Measurements from ENCODE around the gene AHCYL2.

DNA sequence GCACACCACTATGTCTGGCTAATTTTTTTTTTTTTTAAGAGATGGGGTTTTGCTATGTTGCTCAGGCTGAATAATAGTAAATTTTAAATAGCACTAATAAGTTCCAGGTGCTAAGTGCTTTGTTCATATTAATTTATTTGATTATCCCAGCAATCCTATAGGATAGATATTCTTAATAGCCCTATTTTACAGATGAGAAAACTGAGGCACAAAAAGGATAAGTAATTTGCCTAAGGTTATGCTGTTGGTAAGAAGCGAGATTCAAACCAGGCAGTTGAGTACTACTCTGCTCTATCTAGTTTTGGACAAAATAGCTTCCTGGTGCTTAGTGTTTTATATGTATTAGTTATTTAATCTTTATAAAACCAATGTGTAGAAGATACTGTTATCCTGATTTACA lies 136.9 kb downstream of the AHCYL2 start:
- TF ChIP-seq, protein P1, sequence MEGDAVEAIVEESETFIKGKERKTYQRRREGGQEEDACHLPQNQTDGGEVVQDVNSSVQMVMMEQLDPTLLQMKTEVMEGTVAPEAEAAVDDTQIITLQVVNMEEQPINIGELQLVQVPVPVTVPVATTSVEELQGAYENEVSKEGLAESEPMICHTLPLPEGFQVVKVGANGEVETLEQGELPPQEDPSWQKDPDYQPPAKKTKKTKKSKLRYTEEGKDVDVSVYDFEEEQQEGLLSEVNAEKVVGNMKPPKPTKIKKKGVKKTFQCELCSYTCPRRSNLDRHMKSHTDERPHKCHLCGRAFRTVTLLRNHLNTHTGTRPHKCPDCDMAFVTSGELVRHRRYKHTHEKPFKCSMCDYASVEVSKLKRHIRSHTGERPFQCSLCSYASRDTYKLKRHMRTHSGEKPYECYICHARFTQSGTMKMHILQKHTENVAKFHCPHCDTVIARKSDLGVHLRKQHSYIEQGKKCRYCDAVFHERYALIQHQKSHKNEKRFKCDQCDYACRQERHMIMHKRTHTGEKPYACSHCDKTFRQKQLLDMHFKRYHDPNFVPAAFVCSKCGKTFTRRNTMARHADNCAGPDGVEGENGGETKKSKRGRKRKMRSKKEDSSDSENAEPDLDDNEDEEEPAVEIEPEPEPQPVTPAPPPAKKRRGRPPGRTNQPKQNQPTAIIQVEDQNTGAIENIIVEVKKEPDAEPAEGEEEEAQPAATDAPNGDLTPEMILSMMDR (IDR thresholded peaks at IDR 0.05), result no peak
- TF ChIP-seq POLR2AphosphoS5 (IDR thresholded peaks at IDR 0.05) (no peak), POLR2A (IDR thresholded peaks at IDR 0.05) (no peak)

Measured in gastroesophageal sphincter (tissue), 3 donors.